ENCODE data around the gene PRX.
"Not testable (repeated sequence)": the region's sequence is repeated elsewhere in the genome, so short reads cannot be mapped to it uniquely, and the experiment has no call there.

Gene PRX

GRCh38 chr19:40457048-40457447 lies 43.9 kb upstream of the PRX start:
- no peak for DNase-seq (ENCODE audit: low read depth)
- TF ChIP-seq CTCF (IDR thresholded peaks at IDR 0.05; ENCODE audit: insufficient read depth, low read depth, low read length, missing control alignments) = no peak
- no peak overlapping the region for H3K4me3 ChIP-seq (ENCODE audit: low read depth, low read length)

GRCh38 chr19:40453943-40454342 lies 40.8 kb upstream of the PRX start:
- DNase-seq (ENCODE audit: low read depth); H3K4me3 ChIP-seq (ENCODE audit: low read depth, low read length): not testable (repeated sequence)

- TF ChIP-seq CTCF (IDR thresholded peaks at IDR 0.05; ENCODE audit: insufficient read depth, low read depth, low read length, missing control alignments) = no peak
- DNase-seq (ENCODE audit: low read depth) = no peak
- H3K4me3 ChIP-seq (ENCODE audit: low read depth, low read length) = no peak overlapping the region
These were observed 40.1 kb upstream of the PRX start for GRCh38 chr19:40453151-40453735.

- no peak for DNase-seq (ENCODE audit: low read depth)
- H3K4me3 ChIP-seq (ENCODE audit: low read depth, low read length) = no peak overlapping the region
- TF ChIP-seq CTCF (IDR thresholded peaks at IDR 0.05; ENCODE audit: insufficient read depth, low read depth, low read length, missing control alignments) = no peak
These were observed 38.8 kb upstream of the PRX start for GRCh38 chr19:40452016-40452415.

GRCh38 chr19:40450664-40451063 lies 37.5 kb upstream of the PRX start:
- no peak for DNase-seq (ENCODE audit: low read depth)
- H3K4me3 ChIP-seq (ENCODE audit: low read depth, low read length) = no peak overlapping the region
- TF ChIP-seq CTCF (IDR thresholded peaks at IDR 0.05; ENCODE audit: insufficient read depth, low read depth, low read length, missing control alignments) = no peak

- no peak for TF ChIP-seq CTCF (IDR thresholded peaks at IDR 0.05; ENCODE audit: insufficient read depth, low read depth, low read length, missing control alignments)
- no peak for DNase-seq (ENCODE audit: low read depth)
- H3K4me3 ChIP-seq (ENCODE audit: low read depth, low read length) = no peak overlapping the region
These were observed 36.3 kb upstream of the PRX start for GRCh38 chr19:40449506-40449905.

- no peak for DNase-seq (ENCODE audit: low read depth)
- TF ChIP-seq CTCF (IDR thresholded peaks at IDR 0.05; ENCODE audit: insufficient read depth, low read depth, low read length, missing control alignments) = no peak
- no peak overlapping the region for H3K4me3 ChIP-seq (ENCODE audit: low read depth, low read length)
These were observed 33.1 kb upstream of the PRX start for GRCh38 chr19:40446263-40446784.
